Measurements from ENCODE around the gene KLHL8. TPM values are rescaled to one million over a fixed set of nuclear protein-coding genes. Genes with fewer than 3 reads are reported as not detected.
A peak's percentile ranks its signal among the peaks of the same experiment; 100 is the strongest.
"Not testable (repeated sequence)": the region's sequence is repeated elsewhere in the genome, so short reads cannot be mapped to it uniquely, and the experiment has no call there.

The KLHL8 gene
- total and polyA plus RNA-seq, 3 experiments from 2014 or later = 9.9 to 15.8 (median 15.6) TPM

- CTCF ChIA-PET = interaction anchor here (0.9 to 2.7 kb wide), 3 partner anchors 9 to 76 kb away, joined by 3 to 8 read pairs (median 3); no protein-coding TSS in a partner anchor
- no peaks in the 10 kb centered on the region for H3K27me3 Mint-ChIP-seq
These were observed 5.5 kb upstream of the KLHL8 start for GRCh38 chr4:87225936-87226335.

GRCh38 chr4:87224141-87224923, 3.9 kb upstream of the KLHL8 start:
- H3K4me1 Mint-ChIP-seq = peaks cover 3 to 8% (median 7%) of the 10 kb centered on the region in 3 donors
- CTCF ChIA-PET = interaction anchor here (2.5 kb wide), 1 partner anchor 11 kb away, joined by 18 read pairs; no protein-coding TSS in a partner anchor

More at GRCh38 chr4:87225936-87226335, 5.5 kb upstream of the KLHL8 start:
- H3K4me1 Mint-ChIP-seq = peaks cover 0 to 1% (median 0%) of the 10 kb centered on the region in 3 donors
- no peak overlapping the region for H3K4me3 ChIP-seq (ENCODE audit: low read length)
- H3K27ac ChIP-seq (ENCODE audit: low read depth, low read length) = no peak overlapping the region
- H3K36me3 Mint-ChIP-seq = no peaks in the 10 kb centered on the region
- no peak overlapping the region for H3K27ac Mint-ChIP-seq
- no peaks in the 10 kb centered on the region for H3K9me3 ChIP-seq (ENCODE audit: low read length)
- no peaks in the 10 kb centered on the region for H3K36me3 ChIP-seq (ENCODE audit: insufficient read depth, low read length)
- DNase-seq = no peak
- H3K27me3 ChIP-seq (ENCODE audit: insufficient read depth, low read length, poor library complexity, severe bottlenecking) = no peaks in the 10 kb centered on the region
- H3K4me3 Mint-ChIP-seq = no peak overlapping the region
- peaks cover 2% of the 10 kb centered on the region for H3K4me1 ChIP-seq (ENCODE audit: insufficient read depth, low read length)
- H3K9me3 Mint-ChIP-seq = no peaks in the 10 kb centered on the region
- POLR2A ChIA-PET = no interaction called here

GRCh38 chr4:87219632-87220093, 755 bp downstream of the KLHL8 start:
- H3K27ac ChIP-seq (ENCODE audit: low read depth, low read length) = peak overlapping the region; percentile 90
- H3K4me3 ChIP-seq (ENCODE audit: low read length) = peak overlapping the region; percentile 99
- no peaks in the 10 kb centered on the region for H3K27me3 ChIP-seq (ENCODE audit: insufficient read depth, low read length, poor library complexity, severe bottlenecking)
- H3K9me3 Mint-ChIP-seq = no peaks in the 10 kb centered on the region
- H3K36me3 ChIP-seq (ENCODE audit: insufficient read depth, low read length) = no peaks in the 10 kb centered on the region
- no peaks in the 10 kb centered on the region for H3K9me3 ChIP-seq (ENCODE audit: low read length)
- ChIA-PET POLR2A (interaction anchor here (0.7 to 1.6 kb wide), 3 partner anchors 15 to 285 kb away, joined by 3 to 7 read pairs (median 4); partner anchors contain the start of gene AFF1), CTCF (interaction anchor here (0.6 to 3.6 kb wide), 6 partner anchors 16 to 300 kb away, joined by 3 to 19 read pairs (median 4); no protein-coding TSS in a partner anchor)
- H3K4me3 Mint-ChIP-seq = peak overlapping the region; percentile 93 to 96 (median 94)
- H3K4me1 Mint-ChIP-seq = peaks cover 14 to 23% (median 14%) of the 10 kb centered on the region in 3 donors
- H3K27me3 Mint-ChIP-seq = peaks cover 0 to 2% of the 10 kb centered on the region in 2 donors
- peak overlapping the region; percentile 89 to 97 (median 94) for H3K27ac Mint-ChIP-seq
- peaks cover 13% of the 10 kb centered on the region for H3K4me1 ChIP-seq (ENCODE audit: insufficient read depth, low read length)
- H3K36me3 Mint-ChIP-seq = peaks cover 0 to 10% (median 0%) of the 10 kb centered on the region in 3 donors
- peak in 3 of 5 donors; percentile 46 to 67 (median 48) for DNase-seq

More at GRCh38 chr4:87224141-87224923, 3.9 kb upstream of the KLHL8 start:
- Histone ChIP-seq H3K4me1 (ENCODE audit: insufficient read depth, low read length) (peaks cover 6% of the 10 kb centered on the region), H3K9me3 (ENCODE audit: low read length) (no peaks in the 10 kb centered on the region), H3K4me3 (ENCODE audit: low read length) (no peak overlapping the region), H3K27ac (ENCODE audit: low read depth, low read length) (no peak overlapping the region), H3K27me3 (ENCODE audit: insufficient read depth, low read length, poor library complexity, severe bottlenecking) (no peaks in the 10 kb centered on the region), H3K36me3 (ENCODE audit: insufficient read depth, low read length) (no peaks in the 10 kb centered on the region)
- Mint-ChIP-seq H3K9me3 (no peaks in the 10 kb centered on the region), H3K36me3 (peaks cover 0 to 8% (median 0%) of the 10 kb centered on the region in 3 donors), H3K27ac (peak overlapping the region in 1 of 8 donors; percentile 22), H3K27me3 (no peaks in the 10 kb centered on the region), H3K4me3 (no peak overlapping the region)
- POLR2A ChIA-PET = no interaction called here
- DNase-seq = no peak

GRCh38 chr4:87217235-87217763, 3.1 kb downstream of the KLHL8 start:
- H3K27me3 ChIP-seq (ENCODE audit: insufficient read depth, low read length, poor library complexity, severe bottlenecking); CTCF ChIA-PET; H3K27ac Mint-ChIP-seq; H3K9me3 ChIP-seq (ENCODE audit: low read length); POLR2A ChIA-PET; H3K4me3 ChIP-seq (ENCODE audit: low read length); H3K9me3 Mint-ChIP-seq; H3K27me3 Mint-ChIP-seq; H3K36me3 ChIP-seq (ENCODE audit: insufficient read depth, low read length); DNase-seq; H3K27ac ChIP-seq (ENCODE audit: low read depth, low read length): not testable (repeated sequence)
- Mint-ChIP-seq H3K4me1 (peaks cover 14 to 23% (median 19%) of the 10 kb centered on the region in 3 donors), H3K4me3 (peak overlapping the region in 1 of 7 donors; percentile 45), H3K36me3 (peaks cover 0 to 10% (median 0%) of the 10 kb centered on the region in 3 donors)
- H3K4me1 ChIP-seq (ENCODE audit: insufficient read depth, low read length) = peaks cover 13% of the 10 kb centered on the region

- Histone ChIP-seq H3K4me1 (ENCODE audit: insufficient read depth, low read length) (peaks cover 13% of the 10 kb centered on the region), H3K27ac (ENCODE audit: low read depth, low read length) (no peak overlapping the region), H3K36me3 (ENCODE audit: insufficient read depth, low read length) (no peaks in the 10 kb centered on the region), H3K4me3 (ENCODE audit: low read length) (no peak overlapping the region), H3K27me3 (ENCODE audit: insufficient read depth, low read length, poor library complexity, severe bottlenecking) (no peaks in the 10 kb centered on the region), H3K9me3 (ENCODE audit: low read length) (no peaks in the 10 kb centered on the region)
- Mint-ChIP-seq H3K4me1 (peaks cover 14 to 29% (median 17%) of the 10 kb centered on the region in 3 donors), H3K4me3 (no peak overlapping the region), H3K27me3 (peaks cover 0 to 2% of the 10 kb centered on the region in 2 donors), H3K9me3 (no peaks in the 10 kb centered on the region), H3K27ac (no peak overlapping the region), H3K36me3 (peaks cover 0 to 10% (median 0%) of the 10 kb centered on the region in 3 donors)
- no peak for DNase-seq
- ChIA-PET POLR2A (no interaction called here), CTCF (interaction anchor here (0.7 to 0.8 kb wide), 2 partner anchors 13 to 294 kb away, joined by 3 read pairs; no protein-coding TSS in a partner anchor)
These were observed 3.9 kb downstream of the KLHL8 start for GRCh38 chr4:87216469-87216868.

GRCh38 chr4:87213421-87214075, 6.9 kb downstream of the KLHL8 start:
- CTCF ChIA-PET = interaction anchor here (1.0 kb wide), 1 partner anchor 22 kb away, joined by 3 read pairs; no protein-coding TSS in a partner anchor
- H3K4me1 Mint-ChIP-seq = peaks cover 11 to 28% (median 12%) of the 10 kb centered on the region in 3 donors
- H3K27me3 ChIP-seq (ENCODE audit: insufficient read depth, low read length, poor library complexity, severe bottlenecking) = no peaks in the 10 kb centered on the region
- H3K9me3 ChIP-seq (ENCODE audit: low read length) = no peaks in the 10 kb centered on the region
- no peaks in the 10 kb centered on the region for H3K36me3 Mint-ChIP-seq
- H3K27ac ChIP-seq (ENCODE audit: low read depth, low read length) = no peak overlapping the region
- no peaks in the 10 kb centered on the region for H3K27me3 Mint-ChIP-seq
- no peak overlapping the region for H3K4me3 Mint-ChIP-seq
- H3K36me3 ChIP-seq (ENCODE audit: insufficient read depth, low read length) = no peaks in the 10 kb centered on the region
- no peak overlapping the region for H3K4me3 ChIP-seq (ENCODE audit: low read length)
- POLR2A ChIA-PET = no interaction called here
- no peak for DNase-seq
- H3K27ac Mint-ChIP-seq = no peak overlapping the region
- H3K4me1 ChIP-seq (ENCODE audit: insufficient read depth, low read length) = no peaks in the 10 kb centered on the region
- no peaks in the 10 kb centered on the region for H3K9me3 Mint-ChIP-seq

- Histone ChIP-seq H3K27ac (ENCODE audit: low read depth, low read length) (no peak overlapping the region), H3K4me1 (ENCODE audit: insufficient read depth, low read length) (no peaks in the 10 kb centered on the region), H3K27me3 (ENCODE audit: insufficient read depth, low read length, poor library complexity, severe bottlenecking) (no peaks in the 10 kb centered on the region), H3K4me3 (ENCODE audit: low read length) (no peak overlapping the region), H3K9me3 (ENCODE audit: low read length) (no peaks in the 10 kb centered on the region), H3K36me3 (ENCODE audit: insufficient read depth, low read length) (no peaks in the 10 kb centered on the region)
- ChIA-PET POLR2A (no interaction called here), CTCF (no interaction called here)
- DNase-seq = no peak
- H3K27ac Mint-ChIP-seq = peak overlapping the region in 2 of 8 donors; percentile 58 to 61
- H3K36me3 Mint-ChIP-seq = peaks cover 2 to 8% (median 8%) of the 10 kb centered on the region in 3 donors
- H3K9me3 Mint-ChIP-seq = no peaks in the 10 kb centered on the region
- H3K27me3 Mint-ChIP-seq = no peaks in the 10 kb centered on the region
- H3K4me1 Mint-ChIP-seq = peaks cover 7 to 19% (median 12%) of the 10 kb centered on the region in 3 donors
- H3K4me3 Mint-ChIP-seq = no peak overlapping the region
These were observed 9.0 kb downstream of the KLHL8 start for GRCh38 chr4:87211249-87211952.
